Adipose tissue (tissue), 3 donors: ENCODE measurements around the gene CCDC92B. TPM values are rescaled to one million over a fixed set of nuclear protein-coding genes. Genes with fewer than 3 reads are reported as not detected.
"Not testable (repeated sequence)": the region's sequence is repeated elsewhere in the genome, so short reads cannot be mapped to it uniquely, and the experiment has no call there.

Experiments used
- H3K27ac ChIP-seq: one replicate; pipeline ENCODE4 v1.5.1; 2013; ENCODE audit warnings: low read depth, low read length
- WGBS, 3 donors: extraction: QIAGEN DNeasy Blood & Tissue Kit; methylation state at CpG; one replicate each; pipeline ENCODE4 v1.1.7; 2013; 5-methylcytosine and 5-hydroxymethylcytosine counted together
- polyA plus RNA-seq, 3 donors: library from polyadenylated mRNA; stranded (reverse); fragments of 200-250 nt; gene quantifications; one replicate each; pipeline ENCODE4 v1.2.3, GENCODE V29; 2013
- donor health status: healthy with polysubstance abuse.
- donor health status: Bipolar disorder and iron deficiency.
- donor health status: healthy.

CCDC92B gene
- polyA plus RNA-seq, 3 donors = 0.13 to 0.37 (median 0.34) TPM

- WGBS, 3 donors = 53 to 79% (median 78%) methylated on average over 3 of the region's 3 CpGs
- H3K27ac ChIP-seq = no peak overlapping the region
Observed at GRCh38 chr17:2682176-2682938, 67.1 kb downstream of the CCDC92B start.

GRCh38 chr17:2681650-2682049 lies 67.8 kb downstream of the CCDC92B start:
- WGBS, 3 donors = 78 to 88% (median 85%) methylated on average over 7 of the region's 7 CpGs
- H3K27ac ChIP-seq = no peak overlapping the region

GRCh38 chr17:2680961-2681360 lies 68.5 kb downstream of the CCDC92B start:
- WGBS, 3 donors = 92 to 98% (median 97%) methylated on average over 2 of the region's 2 CpGs
- H3K27ac ChIP-seq = no peak overlapping the region

GRCh38 chr17:2679247-2679646 lies 70.2 kb downstream of the CCDC92B start:
- not testable (repeated sequence) for H3K27ac ChIP-seq
- WGBS, 3 donors = 100% methylated on average over 1 of the region's 1 CpG

Other genes starting within 250 kb of the CCDC92B start
- 10 to 100 TPM in 2 of 3 donors, 1 to 10 TPM in 1; 7.2 to 16.9 (median 11.2) TPM for gene METTL16, start 237.8 kb downstream of the CCDC92B start, polyA plus RNA-seq
- gene PAFAH1B1, start 156.0 kb downstream of the CCDC92B start, polyA plus RNA-seq = 10 to 100 TPM; 17.4 to 48.8 (median 38.7) TPM
- gene CLUH, start 37.9 kb downstream of the CCDC92B start, polyA plus RNA-seq = 100 to 1,000 TPM in 1 of 3 donors, 10 to 100 TPM in 2; 37.2 to 124 (median 49.1) TPM
- 10 to 100 TPM in 1 of 3 donors, 1 to 10 TPM in 2; 3.9 to 17.9 (median 4.7) TPM for gene RAP1GAP2, start 46.8 kb upstream of the CCDC92B start, polyA plus RNA-seq